Loucy (cell line): Measurements from ENCODE around the gene CD4.

Experiments used
- EZH2phosphoT487 ChIP-seq: fragments of 200-600 bp; IDR thresholded peaks from 2 replicates; pipeline ENCODE4 v1.6.1; 2018; ENCODE audit warnings: antibody characterized with exemption, mild to moderate bottlenecking, moderate library complexity, borderline replicate concordance
- TF ChIP-seq, protein P1 (sequence below): fragments of 200-600 bp; sonication (generic); conservative IDR thresholded peaks from 2 replicates; pipeline ENCODE4 v1.5.1; 2014; ENCODE audit warnings: mild to moderate bottlenecking, antibody characterized with exemption, low read length

DNA sequence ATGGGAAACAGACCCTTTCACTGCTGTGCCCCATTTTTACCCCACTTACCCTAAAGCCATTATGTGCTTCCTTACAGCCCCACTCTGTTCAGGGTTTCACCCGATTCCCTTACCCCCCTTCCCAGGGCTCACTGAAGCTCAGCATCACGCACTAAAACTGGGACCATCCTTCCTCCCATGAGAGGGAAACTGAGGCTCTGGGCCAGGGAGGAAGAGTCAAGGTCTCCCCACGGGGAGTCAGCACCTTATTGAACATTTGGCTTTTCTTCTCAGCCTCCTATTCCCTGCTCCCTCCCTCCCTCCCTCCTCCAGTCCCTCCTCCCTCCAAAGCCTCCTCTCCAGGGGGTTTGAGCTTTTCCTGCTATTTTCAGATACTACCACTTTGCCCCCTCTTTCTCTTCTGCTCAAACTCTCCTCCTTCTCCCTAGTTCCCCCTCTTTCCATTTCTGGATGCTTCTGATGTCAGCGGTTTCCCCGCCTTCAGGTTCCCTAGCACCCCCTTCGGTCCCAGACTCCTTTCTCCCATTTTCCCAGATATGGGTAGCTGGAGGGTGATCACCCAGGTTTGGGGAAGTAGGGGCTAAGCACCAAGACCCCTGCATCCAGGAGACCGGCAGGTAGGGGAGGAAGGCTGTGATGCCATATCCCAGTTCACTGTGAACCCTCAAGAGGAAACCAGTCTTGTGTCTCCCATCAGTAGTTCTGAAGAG lies 33.3 kb downstream of the CD4 start:
- TF ChIP-seq, protein P1, sequence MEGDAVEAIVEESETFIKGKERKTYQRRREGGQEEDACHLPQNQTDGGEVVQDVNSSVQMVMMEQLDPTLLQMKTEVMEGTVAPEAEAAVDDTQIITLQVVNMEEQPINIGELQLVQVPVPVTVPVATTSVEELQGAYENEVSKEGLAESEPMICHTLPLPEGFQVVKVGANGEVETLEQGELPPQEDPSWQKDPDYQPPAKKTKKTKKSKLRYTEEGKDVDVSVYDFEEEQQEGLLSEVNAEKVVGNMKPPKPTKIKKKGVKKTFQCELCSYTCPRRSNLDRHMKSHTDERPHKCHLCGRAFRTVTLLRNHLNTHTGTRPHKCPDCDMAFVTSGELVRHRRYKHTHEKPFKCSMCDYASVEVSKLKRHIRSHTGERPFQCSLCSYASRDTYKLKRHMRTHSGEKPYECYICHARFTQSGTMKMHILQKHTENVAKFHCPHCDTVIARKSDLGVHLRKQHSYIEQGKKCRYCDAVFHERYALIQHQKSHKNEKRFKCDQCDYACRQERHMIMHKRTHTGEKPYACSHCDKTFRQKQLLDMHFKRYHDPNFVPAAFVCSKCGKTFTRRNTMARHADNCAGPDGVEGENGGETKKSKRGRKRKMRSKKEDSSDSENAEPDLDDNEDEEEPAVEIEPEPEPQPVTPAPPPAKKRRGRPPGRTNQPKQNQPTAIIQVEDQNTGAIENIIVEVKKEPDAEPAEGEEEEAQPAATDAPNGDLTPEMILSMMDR = no peak
- TF ChIP-seq EZH2phosphoT487 = no peak
